ENCODE data around the gene DCTD.

DNA sequence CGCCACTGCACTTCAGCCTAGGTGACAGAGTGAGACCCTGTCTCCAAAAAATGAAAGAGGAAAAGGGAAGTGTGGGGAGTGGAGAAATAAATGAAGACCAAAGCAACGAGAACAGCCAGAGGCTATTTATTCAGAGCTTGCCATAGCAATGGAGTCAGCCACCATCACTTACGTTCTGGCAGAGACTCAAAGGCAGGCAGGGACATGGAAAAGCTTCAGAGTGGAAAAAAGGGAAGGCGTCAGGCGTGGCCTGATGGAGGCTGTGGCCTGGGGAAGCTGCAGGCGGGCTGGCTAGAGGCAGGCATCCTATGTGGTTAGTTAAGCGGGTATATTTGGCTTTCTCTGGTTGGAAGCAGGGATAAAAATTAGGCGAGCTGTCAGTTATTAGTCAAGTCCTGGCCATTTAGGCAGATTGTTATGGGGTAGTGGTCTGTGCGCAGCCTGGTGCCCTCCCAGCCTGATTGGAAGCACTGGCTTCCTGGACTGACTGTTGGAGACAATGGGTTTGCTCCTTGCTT lies 73.3 kb downstream of the DCTD start:
- TF ChIP-seq EP300 (IDR thresholded peaks at IDR 0.05), result no peak
- TF ChIP-seq, protein P1, sequence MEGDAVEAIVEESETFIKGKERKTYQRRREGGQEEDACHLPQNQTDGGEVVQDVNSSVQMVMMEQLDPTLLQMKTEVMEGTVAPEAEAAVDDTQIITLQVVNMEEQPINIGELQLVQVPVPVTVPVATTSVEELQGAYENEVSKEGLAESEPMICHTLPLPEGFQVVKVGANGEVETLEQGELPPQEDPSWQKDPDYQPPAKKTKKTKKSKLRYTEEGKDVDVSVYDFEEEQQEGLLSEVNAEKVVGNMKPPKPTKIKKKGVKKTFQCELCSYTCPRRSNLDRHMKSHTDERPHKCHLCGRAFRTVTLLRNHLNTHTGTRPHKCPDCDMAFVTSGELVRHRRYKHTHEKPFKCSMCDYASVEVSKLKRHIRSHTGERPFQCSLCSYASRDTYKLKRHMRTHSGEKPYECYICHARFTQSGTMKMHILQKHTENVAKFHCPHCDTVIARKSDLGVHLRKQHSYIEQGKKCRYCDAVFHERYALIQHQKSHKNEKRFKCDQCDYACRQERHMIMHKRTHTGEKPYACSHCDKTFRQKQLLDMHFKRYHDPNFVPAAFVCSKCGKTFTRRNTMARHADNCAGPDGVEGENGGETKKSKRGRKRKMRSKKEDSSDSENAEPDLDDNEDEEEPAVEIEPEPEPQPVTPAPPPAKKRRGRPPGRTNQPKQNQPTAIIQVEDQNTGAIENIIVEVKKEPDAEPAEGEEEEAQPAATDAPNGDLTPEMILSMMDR (IDR thresholded peaks at IDR 0.05), result no peak
